Gastroesophageal sphincter (tissue), 3 donors: ENCODE measurements around the gene NGDN.

ENCODE experiments used
- CTCF ChIP-seq, 4 experiments: fragments of 200-600 bp in 2 of 4; fragments of 450-650 bp in 2 of 4; sonication (generic) in 1 of 4; IDR thresholded peaks; one replicate each; pipeline ENCODE4 v1.5.1; 2017 to 2019; ENCODE audit warnings: antibody characterized with exemption in 4 of 4, mild to moderate bottlenecking in 2 of 4, moderate library complexity in 2 of 4
- EP300 ChIP-seq: sonication (generic); formaldehyde crosslinking; IDR thresholded peaks from one replicate; pipeline ENCODE4 v1.6.1; 2017; ENCODE audit warnings: antibody characterized with exemption, mild to moderate bottlenecking

GRCh38 chr14:23450379-23450778 is 19.1 kb upstream of the NGDN start:
- TF ChIP-seq CTCF (IDR thresholded peaks at IDR 0.05) (no peak), EP300 (no peak)
